Parathyroid adenoma (tissue), 2 donors: ENCODE results near the gene CNKSR3.

Source experiments
- H2AFZ ChIP-seq: fragments of 300-600 bp; sonication (generic); one replicate; pipeline ENCODE4 v1.7.0; 2017; ENCODE audit warnings: antibody characterized with exemption, mild to moderate bottlenecking
- H3K27ac ChIP-seq: fragments of 300-600 bp; sonication (generic); one replicate; pipeline ENCODE4 v1.7.0; 2017
- H3K27me3 ChIP-seq: fragments of 300-600 bp; sonication (generic); one replicate; pipeline ENCODE4 v1.7.0; 2017; ENCODE audit warnings: low read length; ENCODE audit not compliant: control insufficient read depth, insufficient read depth
- H3K36me3 ChIP-seq: fragments of 300-600 bp; sonication (generic); one replicate; pipeline ENCODE4 v1.7.0; 2017; ENCODE audit warnings: low read length; ENCODE audit not compliant: control insufficient read depth, insufficient read depth
- H3K4me1 ChIP-seq: fragments of 300-600 bp; sonication (generic); one replicate; pipeline ENCODE4 v1.7.0; 2017; ENCODE audit warnings: control low read depth
- H3K4me2 ChIP-seq: fragments of 300-600 bp; sonication (generic); one replicate; pipeline ENCODE4 v1.7.0; 2017; ENCODE audit warnings: low read length
- H3K4me3 ChIP-seq: fragments of 300-600 bp; sonication (generic); one replicate; pipeline ENCODE4 v1.7.0; 2017; ENCODE audit warnings: low read depth, low read length
- H3K79me2 ChIP-seq: fragments of 300-600 bp; sonication (generic); one replicate; pipeline ENCODE4 v1.7.0; 2017; ENCODE audit warnings: control low read depth
- H3K9ac ChIP-seq: fragments of 300-600 bp; sonication (generic); one replicate; pipeline ENCODE4 v1.7.0; 2017; ENCODE audit warnings: mild to moderate bottlenecking
- H3K9me3 ChIP-seq: fragments of 300-600 bp; sonication (generic); one replicate; pipeline ENCODE4 v1.7.0; 2017; ENCODE audit warnings: low read length; ENCODE audit not compliant: control insufficient read depth
- TF ChIP-seq, protein P1 (sequence below): fragments of 300-600 bp; sonication (generic); IDR thresholded peaks from one replicate; pipeline ENCODE4 v1.7.0; 2017; ENCODE audit warnings: antibody characterized with exemption, mild to moderate bottlenecking
- donor health status: primary hyperparathyroidism.

CNKSR3 gene

DNA sequence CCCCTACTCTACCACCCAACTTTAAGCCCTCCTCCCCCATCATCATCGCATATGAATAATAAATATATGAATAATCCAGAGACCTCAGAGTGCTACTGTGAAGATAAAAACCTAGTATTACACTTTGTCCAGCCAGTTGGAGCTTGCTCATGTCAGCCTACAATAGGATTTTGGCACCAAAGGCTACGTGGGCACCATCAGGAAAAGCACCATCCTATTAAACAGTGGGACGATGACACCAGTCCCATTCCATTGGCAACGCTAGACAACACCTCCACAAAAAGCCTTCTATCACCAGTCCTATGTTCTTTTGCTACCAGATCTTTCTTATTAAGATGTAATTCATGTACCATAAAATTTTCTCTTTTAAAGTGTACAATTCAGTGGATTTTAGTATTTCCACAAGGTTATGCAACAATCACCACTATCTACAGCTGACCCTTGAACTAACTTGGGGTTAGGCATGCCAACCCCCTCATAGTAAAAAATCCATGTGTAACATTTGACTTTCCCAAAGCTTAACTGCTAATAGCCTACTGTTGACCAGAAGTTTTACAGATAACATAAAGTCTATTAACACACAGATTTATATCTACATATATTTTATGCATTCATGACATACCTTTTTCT lies 41.1 kb downstream of the CNKSR3 start:
- Histone ChIP-seq H3K9ac (no peak overlapping the region), H3K9me3 (no peaks in the 10 kb centered on the region), H3K27me3 (no peaks in the 10 kb centered on the region), H3K4me3 (no peak overlapping the region), H3K4me2 (no peak overlapping the region), H3K4me1 (no peaks in the 10 kb centered on the region), H2AFZ (no peak overlapping the region), H3K36me3 (no peaks in the 10 kb centered on the region), H3K79me2 (peaks cover under 1% of the 10 kb centered on the region), H3K27ac (no peak overlapping the region)
- TF ChIP-seq, protein P1, sequence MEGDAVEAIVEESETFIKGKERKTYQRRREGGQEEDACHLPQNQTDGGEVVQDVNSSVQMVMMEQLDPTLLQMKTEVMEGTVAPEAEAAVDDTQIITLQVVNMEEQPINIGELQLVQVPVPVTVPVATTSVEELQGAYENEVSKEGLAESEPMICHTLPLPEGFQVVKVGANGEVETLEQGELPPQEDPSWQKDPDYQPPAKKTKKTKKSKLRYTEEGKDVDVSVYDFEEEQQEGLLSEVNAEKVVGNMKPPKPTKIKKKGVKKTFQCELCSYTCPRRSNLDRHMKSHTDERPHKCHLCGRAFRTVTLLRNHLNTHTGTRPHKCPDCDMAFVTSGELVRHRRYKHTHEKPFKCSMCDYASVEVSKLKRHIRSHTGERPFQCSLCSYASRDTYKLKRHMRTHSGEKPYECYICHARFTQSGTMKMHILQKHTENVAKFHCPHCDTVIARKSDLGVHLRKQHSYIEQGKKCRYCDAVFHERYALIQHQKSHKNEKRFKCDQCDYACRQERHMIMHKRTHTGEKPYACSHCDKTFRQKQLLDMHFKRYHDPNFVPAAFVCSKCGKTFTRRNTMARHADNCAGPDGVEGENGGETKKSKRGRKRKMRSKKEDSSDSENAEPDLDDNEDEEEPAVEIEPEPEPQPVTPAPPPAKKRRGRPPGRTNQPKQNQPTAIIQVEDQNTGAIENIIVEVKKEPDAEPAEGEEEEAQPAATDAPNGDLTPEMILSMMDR, result no peak

DNA sequence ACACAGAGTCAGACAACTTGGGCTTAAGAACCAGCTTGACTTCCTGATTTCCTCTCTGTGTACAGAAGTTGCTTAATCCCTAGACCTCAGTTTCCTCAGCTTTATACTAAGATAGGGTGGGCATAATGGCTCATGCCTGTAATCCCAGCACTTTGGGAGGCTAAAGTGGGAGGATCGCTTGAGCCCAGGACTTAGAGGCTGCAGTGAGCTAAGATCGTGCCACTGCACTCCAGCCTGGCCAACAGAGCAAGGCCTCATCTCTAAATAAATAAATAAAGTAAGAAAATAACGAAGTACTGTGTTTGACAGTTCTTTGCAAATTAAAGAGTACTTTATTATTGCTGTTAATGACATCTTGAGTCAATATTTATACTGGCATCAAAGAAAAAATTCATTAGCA lies 41.7 kb downstream of the CNKSR3 start:
- H3K9me3 ChIP-seq, result no peaks in the 10 kb centered on the region
- no peaks in the 10 kb centered on the region for H3K36me3 ChIP-seq
- H3K4me1 ChIP-seq, result no peaks in the 10 kb centered on the region
- H3K9ac ChIP-seq, result no peak overlapping the region
- no peak overlapping the region for H3K4me2 ChIP-seq
- no peak overlapping the region for H3K4me3 ChIP-seq
- H2AFZ ChIP-seq, result no peak overlapping the region
- H3K79me2 ChIP-seq, result no peaks in the 10 kb centered on the region
- no peak overlapping the region for H3K27ac ChIP-seq
- H3K27me3 ChIP-seq, result no peaks in the 10 kb centered on the region
- TF ChIP-seq, protein P1, result no peak

DNA sequence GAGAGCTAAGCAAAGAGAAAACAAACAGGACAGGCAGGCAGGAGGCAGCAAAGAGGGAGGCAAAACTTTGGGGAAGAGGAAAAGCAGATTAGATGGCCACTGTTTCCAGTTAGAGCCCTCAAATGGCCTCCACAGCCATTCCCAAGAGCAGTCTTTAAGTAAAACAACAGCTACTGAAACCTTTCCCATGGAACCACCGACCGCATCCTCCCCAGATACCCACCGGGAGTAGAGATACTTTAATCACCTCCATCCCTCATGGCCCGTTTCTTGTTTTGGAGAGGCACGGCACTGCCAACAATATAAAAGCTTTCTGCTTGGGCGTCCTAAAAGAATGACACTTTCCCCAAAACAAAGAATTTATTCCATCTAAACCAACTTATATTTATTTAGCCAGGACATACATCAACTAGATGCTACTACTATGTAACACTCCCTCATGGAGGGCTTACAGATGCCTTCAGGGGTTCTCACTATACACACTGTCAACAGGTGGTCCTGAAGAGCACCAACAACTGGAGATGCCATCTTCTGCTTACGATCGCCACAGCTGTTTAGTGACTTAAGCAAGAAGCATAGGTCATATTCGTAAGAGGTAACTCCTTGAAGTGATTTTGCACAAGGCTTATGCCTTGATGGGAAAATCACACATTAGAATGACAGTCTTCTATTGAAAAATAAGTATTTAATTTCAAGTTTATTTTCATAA lies 43.4 kb downstream of the CNKSR3 start:
- TF ChIP-seq, protein P1, result no peak
- Histone ChIP-seq H3K4me2 (no peak overlapping the region), H3K36me3 (no peaks in the 10 kb centered on the region), H3K4me3 (no peak overlapping the region), H2AFZ (no peak overlapping the region), H3K4me1 (no peaks in the 10 kb centered on the region), H3K9ac (no peak overlapping the region), H3K27ac (no peak overlapping the region), H3K27me3 (no peaks in the 10 kb centered on the region), H3K79me2 (no peaks in the 10 kb centered on the region), H3K9me3 (no peaks in the 10 kb centered on the region)

DNA sequence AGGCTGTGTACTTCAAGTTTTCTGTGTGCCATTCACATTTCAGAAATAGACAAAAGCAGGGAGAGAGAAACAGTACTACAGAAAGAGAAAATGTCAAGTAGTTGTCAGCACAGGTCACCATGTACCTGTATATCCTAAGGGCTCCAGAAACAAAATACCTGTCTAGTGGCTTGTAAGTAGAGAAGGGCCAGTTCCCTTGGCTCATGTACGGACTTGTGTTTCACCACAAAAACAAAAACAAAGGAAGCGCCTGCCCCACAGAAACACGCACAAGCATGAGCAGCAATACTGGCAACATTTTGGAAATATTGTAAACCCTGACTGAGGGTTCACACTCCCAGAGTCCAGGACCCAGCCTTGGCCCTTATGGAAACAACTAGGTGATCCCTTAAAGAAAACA lies 44.3 kb downstream of the CNKSR3 start:
- Histone ChIP-seq H3K27me3 (no peaks in the 10 kb centered on the region), H3K4me1 (no peaks in the 10 kb centered on the region), H3K4me3 (no peak overlapping the region), H3K79me2 (no peaks in the 10 kb centered on the region), H3K9me3 (no peaks in the 10 kb centered on the region), H2AFZ (no peak overlapping the region), H3K4me2 (no peak overlapping the region), H3K36me3 (no peaks in the 10 kb centered on the region), H3K27ac (no peak overlapping the region), H3K9ac (no peak overlapping the region)
- TF ChIP-seq, protein P1, result no peak
